GM21526 (cell line): ENCODE data around the gene PRKAR2A.
A peak's percentile ranks its signal among the peaks of the same experiment; 100 is the strongest.
"Not testable (repeated sequence)": the region's sequence is repeated elsewhere in the genome, so short reads cannot be mapped to it uniquely, and the experiment has no call there.

Source experiments
- ATAC-seq: cut with Tn5 transposase; IDR thresholded peaks from one replicate; pipeline ENCODE4 v1.9.1; 2021; ENCODE audit warnings: moderate library complexity; ENCODE audit not compliant: unreplicated experiment, low FRiP score

The PRKAR2A gene

DNA sequence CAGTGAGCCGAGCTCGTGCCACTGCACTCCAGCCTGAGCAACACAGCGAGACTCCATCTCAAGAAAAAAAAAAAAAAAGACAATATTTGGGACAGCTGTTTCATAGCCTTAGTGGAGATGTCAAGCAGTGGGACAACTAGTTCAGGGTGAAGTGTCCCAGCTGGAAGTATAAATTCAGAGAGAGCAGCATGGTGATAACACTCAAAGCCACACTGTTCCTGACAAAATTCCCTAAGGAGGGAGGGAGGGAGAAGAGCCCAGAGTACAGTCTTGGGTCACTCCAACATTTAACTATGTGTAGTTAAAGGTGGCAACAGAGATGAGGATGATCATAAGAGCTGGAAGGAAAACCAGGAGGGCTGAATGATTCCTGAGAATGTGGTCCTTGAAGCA, 109.5 kb downstream of the PRKAR2A start:
- no peak for ATAC-seq

DNA sequence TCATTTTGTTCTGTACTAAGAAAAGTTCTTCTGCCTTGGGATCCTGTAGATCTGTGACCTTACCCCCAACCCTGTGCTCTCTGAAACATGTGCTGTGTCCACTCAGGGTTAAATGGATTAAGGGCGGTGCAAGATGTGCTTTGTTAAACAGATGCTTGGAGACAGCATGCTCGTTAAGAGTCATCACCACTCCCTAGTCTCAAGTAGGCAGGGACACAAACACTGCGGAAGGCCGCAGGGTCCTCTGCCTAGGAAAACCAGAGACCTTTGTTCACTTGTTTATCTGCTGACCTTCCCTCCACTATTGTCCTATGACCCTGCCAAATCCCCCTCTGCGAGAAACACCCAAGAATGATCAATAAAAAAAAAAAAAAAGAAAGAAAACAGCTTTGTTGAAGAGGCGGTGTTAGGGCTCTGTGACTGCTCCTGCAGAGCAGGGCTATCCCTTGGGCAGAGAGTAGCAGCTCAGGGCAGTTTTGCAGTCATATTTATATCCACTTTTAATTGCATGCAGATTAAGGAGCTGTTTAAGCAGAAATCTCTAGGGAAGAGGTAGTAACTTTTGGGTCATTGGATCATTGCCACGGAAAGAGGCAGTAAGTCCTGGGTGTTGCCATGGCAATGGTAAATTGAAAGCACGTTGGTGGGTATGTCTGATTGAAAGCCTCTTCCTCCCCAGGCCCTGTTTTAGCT, 112.5 kb downstream of the PRKAR2A start:
- ATAC-seq: not testable (repeated sequence)

DNA sequence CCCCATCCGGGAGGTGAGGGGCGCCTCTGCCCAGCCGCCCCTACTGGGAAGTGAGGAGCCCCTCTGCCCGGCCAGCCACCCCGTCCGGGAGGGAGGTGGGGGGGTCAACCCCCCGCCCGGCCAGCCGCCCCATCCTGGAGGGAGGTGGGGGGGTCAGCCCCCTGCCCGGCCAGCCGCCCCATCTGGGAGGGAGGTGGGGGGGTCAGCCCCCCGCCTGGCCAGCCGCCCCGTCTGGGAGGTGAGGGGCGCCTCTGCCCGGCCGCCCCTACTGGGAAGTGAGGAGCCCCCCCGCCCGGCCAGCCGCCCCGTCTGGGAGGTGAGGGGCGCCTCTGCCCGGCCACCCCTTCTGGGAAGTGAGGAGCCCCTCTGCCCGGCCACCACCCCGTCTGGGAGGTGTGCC, 113.1 kb downstream of the PRKAR2A start:
- ATAC-seq: not testable (repeated sequence)

DNA sequence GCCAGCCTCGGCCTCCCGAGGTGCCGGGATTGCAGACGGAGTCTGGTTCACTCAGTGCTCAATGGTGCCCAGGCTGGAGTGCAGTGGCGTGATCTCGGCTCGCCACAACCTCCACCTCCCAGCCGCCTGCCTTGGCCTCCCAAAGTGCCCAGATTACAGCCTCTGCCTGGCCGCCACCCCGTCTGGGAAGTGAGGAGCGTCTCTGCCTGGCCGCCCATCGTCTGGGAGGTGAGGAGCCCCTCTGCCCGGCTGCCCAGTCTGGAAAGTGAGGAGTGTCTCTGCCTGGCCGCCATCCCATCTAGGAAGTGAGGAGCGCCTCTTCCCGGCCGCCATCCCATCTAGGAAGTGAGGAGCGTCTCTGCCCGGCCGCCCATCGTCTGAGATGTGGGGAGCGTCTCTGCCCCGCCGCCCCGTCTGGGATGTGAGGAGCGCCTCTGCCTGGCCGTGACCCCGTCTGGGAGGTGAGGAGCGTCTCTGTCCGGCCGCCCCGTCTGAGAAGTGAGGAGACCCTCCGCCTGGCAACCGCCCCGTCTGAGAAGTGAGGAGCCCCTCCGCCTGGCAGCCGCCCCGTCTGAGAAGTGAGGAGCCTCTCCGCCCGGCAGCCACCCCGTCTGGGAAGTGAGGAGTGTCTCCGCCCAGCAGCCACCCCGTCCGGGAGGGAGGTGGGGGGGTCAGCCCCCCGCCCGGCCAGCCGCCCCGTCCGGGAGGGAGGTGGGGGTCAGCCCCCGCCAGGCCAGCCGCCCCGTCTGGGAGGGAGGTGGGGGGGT, 113.7 kb downstream of the PRKAR2A start:
- ATAC-seq: not testable (repeated sequence)

DNA sequence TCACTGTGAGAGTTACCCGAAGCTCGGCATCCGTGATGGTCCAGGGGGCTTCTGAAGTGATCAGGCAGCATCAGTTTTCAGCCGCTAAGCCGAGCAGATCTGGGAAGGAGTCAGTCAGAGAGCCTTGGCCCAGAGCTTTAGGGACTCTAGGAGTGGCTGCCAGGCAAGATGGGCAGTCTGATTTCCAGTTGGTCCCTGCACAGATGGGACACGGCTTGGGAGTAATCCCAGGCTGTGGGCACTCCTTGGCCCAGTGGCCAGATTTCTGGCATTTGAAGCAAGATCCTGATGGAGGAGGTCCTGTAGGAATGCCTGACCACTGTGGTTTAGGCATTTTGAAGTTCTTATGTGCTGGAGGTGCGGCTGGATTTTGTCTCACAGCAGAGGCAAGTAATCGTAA, 120.2 kb downstream of the PRKAR2A start:
- no peak for ATAC-seq

DNA sequence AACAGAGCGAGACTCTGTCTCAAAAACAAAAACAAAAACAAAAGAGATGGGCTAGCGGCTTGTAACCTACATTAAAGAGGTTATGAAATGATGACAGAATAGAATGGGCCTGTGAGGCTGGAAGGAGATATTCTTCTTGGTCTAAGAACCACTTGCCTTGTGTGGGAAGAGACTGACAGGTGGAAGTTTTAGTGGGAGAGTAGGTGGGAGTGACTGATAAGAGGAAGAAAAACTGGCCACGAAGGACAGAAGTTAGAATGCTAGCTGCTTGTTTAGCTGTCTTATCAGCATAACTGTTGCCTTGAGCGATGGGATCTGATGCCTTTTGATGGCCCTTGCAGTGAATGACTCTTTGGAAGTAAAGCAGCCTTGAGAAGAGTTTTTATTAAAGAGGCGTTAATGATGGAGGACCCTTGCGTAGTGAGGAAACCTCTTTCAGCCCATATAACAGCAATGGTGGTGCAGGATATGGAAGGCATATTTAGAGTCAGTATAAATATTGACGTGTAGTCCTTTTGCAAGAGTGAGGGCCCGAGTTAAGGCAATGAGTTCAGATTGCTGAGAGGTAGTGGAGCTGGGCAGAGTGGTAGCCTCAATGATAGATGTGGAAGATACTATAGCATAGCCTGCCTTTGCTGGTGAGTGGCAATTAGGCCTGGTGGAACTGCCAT, 122.4 kb downstream of the PRKAR2A start:
- not testable (repeated sequence) for ATAC-seq

DNA sequence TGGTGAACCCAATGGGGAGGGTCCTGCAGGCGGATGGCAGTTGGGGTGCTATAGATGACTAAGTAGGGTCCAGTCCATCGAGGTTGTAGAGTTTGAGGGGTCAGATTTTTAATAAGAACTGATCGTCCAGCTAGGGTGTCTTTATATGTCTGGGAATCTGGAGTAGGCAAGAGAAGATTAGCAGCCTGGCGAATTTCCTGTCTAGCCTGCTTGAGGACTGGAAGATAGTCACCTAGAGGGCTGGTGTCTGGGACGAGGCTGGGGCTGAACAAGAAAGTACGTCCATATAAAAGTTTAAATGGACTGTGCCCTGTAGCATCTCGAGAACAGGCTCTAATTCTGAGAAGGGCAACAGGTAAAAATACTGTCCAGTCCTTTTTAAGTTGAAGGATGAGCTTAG, 123.9 kb downstream of the PRKAR2A start:
- ATAC-seq: no peak

DNA sequence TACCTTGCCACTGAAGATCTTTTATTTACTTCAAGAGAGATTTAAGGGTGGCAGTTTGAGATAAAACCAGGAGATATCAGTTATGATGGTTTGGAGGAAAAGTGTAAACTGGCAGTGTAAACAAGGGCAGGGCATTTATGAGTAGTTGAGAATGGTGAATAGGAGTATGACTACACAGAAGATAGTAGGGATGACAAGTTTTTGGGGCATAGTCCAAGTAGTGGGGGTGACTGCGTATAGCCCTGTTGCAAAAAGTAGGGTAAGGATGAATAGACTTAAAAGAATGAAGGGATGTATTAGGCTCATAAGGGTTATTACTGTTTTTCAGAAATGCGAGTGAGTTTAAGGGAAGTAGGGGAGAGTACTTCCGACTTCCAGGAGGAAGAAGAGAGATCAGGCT, 124.4 kb downstream of the PRKAR2A start:
- ATAC-seq: not testable (repeated sequence)

DNA sequence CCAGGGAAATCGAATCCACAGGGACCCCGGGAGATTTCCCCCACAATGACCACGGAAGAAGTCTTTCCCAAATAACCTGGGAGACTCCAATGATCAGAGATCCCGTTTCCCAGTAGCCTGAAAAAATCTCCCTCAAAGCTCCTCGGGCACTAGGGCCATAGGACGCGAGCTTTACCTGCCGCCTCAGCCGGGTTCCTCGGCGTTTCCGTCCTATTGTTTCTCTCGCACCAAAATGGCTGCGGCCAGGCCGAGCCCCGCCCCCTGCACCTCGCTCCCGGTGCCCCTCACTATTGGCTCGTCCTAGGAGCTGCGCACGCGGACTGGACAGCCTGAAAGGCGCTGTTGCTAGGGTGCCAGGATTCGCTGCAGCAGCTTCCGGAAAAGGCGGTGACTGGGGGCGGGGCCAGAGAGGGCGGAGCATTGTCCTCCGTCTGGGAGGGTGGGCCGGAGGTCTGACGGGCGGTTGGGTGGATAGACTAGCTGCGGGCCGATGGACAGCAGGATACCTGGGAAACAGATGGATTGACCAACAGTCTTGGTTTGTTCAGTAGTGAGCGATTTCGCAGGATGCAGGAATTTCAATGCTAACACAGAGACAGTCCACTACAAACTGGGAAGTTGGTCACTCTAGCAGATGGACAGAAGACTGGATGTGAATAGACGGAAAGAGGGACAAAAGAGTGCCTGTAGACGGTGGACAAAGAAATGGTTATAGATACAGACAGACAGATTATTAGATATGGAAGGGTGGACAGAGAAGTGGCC, 130.5 kb downstream of the PRKAR2A start, which contains the start of gene IP6K2:
Gene IP6K2, minus strand, starts transcription at position 240 of the 765 bp plus-strand sequence. CDS start 21,930 bp downstream, outside the sequence.
- ATAC-seq: peak; percentile 95

DNA sequence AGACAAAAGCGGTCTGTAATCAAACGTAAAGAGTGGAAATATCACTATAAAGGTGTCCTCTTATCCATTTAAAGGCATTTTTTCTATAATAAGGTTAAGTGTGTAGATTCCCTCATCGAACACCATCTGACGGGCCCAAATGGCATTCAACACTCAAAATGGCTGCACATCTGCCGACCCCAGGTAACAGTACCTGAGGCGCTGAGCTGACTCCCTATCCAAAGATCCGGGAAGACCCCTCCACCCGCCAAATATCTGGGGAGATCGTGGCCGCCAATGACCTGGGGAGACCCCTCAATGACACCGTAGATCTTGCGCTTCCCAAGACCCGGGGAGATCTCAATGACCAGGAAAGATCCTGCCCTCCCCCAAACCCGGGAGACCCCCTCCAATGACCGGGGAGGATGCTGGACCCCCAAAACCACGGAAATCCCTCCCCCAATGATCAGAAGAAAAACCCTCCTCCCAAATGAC, 131.1 kb downstream of the PRKAR2A start:
- no peak for ATAC-seq

DNA sequence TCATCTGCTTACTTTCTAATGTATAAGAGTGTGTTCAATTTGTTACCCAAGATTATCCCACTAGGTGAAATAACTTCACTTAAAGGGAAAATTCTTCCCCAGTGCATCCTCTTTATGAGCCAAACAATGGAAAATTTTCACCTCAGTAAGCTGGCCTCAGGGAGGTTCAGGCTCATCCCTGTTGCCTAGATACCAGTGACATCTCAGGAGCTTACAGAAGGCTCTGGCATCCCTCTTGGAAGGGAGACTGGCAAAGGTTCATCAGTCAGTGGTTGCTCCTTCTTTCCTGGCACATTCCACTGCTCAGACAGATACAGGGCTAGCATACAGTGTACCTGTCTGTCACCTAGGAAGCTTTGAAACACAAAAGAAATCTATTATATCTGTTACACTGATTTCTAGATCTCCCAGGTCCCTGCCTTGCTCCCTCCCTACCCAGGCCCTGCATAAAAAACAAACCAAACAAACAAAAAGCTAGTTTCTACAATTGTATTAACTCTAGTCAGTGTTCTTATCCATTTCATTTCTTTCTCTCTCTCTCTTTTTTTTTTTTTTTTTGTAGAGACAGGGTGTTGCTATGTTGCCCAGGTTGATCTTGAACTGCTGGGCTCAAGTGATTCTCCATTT, 132.4 kb downstream of the PRKAR2A start:
- no peak for ATAC-seq

DNA sequence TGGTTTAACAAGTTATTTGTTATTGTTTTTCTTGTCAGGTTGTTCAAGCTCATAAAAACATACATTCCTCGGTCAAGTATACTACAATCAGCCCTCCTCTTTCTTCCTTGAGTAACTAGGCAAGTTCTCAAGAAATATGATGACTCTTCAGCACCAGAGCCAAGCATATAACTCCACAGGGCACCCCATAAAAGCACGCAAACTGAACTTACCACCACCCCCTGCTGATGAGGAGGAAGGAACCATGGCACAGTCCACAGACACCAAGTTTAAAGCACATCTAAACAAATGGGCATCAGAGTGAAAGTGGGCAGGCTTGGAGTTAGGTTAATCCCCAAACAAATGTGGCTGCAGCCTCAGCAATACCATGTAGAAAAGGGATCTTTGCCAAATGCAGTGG, 135.9 kb downstream of the PRKAR2A start:
- no peak for ATAC-seq

DNA sequence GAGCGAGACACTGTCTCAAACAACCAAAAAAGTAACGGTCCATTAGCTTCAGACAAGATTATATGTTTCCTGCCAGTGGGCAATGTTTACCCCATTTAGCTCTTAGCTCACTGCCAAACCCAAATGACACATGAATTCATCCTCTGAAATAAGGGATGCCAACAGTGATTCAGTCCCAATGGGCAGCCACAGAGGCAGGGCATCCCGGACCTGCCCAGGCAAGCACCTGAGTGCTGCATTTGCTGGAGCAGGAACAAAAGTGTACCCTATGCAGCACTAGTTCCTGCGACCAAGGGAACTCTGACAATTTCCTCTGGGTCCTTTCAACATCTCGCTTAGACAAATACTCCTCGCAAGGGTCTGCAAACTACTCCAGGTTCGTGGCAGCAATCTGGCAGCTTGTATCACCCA, 138.6 kb downstream of the PRKAR2A start:
- ATAC-seq: no peak

DNA sequence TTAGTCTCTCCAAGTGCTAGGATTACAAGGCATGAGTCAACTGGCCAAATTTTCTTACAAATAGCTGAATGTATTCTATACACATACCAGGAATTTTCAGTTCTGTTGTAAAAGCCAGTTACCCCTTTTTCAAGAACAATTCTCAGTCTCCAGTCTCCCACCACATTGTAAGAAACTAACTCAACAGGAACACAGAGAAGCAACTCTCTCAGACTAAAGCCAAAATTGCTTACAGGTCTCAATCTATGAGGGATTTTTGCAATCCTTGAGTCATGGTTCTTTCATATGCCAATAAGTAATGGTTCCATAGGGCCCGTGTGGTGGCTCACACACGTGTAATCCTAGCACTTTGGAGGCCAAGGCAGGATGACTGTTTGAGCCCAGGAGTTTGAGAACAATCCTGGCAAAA, 139.2 kb downstream of the PRKAR2A start:
- no peak for ATAC-seq

DNA sequence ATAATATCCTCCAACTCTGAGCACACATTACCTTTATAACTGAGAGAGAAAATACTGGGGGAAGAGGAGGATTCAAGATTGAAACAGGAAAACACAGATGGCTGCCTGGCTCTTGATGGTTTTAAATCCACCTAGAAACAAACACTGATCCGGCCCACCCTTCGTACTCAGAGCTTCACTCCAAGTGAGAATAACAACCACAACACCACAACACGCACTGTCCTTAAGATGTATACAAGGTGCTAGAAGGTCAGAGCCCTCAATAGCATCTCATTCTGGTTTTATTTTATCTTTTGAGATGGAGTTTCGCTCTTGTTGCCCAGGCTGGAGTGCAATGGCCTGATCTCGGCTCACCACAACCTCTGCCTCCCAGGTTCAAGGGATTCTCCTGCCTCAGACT, 140.5 kb downstream of the PRKAR2A start:
- ATAC-seq: no peak

DNA sequence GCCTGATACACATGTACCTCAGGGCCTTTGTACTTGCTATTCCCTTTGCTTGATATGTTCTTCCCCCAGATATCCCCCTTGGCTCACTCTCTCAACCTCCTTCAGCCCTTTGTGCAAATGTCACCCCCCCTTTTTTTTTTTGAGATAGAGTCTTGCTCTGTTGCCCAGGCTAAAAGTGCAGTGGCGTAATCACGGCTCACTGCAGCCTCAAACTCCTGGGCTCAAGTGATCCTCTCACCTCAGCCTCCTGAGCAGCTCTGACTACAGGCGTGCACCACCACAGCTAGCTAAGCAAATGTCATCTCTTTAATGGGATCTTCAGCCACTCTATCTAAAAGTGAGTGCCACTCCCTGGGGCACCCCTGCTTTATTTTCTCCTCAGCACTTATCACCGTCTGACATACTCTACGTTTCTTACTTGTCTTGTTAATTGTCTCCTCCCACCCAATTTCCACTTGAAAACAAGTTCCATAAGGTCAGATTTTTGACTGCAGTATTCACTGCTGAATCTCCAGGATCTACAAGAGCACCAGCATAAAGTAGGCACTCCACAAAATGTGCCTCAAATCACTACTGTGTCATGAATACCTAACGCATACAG, 145.3 kb downstream of the PRKAR2A start:
- ATAC-seq: no peak

DNA sequence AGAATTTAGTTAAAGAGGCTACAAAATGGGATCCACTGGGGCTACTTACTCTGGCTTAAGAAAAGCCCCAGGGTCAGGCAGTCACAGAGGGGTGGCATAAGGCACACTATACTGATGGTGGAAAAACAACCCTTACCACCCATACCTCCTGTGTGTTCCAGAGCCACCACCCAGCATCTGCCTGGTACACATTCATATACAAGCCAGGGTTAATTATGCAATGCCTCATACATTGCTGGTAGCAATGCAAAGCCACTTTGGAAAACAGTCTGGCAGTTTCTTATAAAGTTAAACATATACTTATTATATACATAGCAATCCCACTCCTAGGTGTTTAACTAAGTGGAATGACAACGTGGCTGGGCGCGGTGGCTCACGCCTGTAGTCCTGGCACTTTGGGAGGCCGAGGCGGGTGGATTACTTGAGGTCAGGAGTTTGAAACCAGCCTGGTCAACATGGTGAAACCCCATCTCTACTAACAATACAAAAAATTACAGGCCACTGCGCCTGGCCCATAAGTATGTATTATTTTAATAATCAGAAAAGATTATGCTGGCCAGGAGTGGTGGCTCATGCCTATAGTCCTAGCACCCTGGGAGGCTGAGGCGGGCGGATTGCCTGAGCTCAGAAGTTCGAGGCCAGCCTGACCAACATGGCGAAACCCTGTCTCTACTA, 146.8 kb downstream of the PRKAR2A start:
- no peak for ATAC-seq

DNA sequence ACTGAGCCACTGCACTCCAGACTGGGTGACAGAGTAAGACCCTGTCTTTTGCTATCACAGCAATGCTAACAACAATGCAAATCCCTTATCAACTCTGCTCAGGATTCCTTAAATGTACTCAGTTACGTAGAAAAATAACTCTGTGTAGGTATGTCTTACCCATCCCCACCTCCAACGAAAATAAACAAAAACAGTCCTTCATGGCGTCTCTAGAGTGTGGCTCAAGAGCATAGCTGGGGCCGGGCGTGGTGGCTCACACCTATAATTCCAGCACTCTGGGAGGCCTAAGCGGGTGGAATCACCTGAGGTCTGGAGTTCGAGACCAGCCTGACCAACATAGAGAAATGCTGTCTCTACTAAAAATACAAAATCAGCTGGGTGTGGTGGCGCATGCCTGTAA, 148.8 kb downstream of the PRKAR2A start:
- no peak for ATAC-seq

DNA sequence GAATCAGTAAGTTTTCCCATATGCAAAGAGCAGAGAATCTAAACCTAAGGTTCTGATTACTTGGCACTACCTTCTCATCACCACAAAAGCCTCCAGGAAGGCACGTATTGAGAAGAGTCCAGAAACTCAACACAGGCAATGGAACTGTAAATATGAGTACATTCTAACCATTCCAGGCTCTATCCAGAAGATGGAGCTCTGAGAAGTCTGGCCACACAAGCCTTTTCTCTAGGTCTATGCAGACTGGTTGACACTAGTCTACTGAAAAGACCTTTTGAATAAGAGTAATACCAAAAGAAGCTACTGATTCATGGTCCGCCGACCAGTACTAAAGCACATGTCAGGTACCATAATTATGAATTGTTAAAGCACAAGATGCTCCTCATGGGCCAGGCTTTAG, 149.7 kb downstream of the PRKAR2A start:
- no peak for ATAC-seq
